Stomach (tissue), 9 donors: ENCODE data around the gene CDRT15. TPM values are rescaled to one million over a fixed set of nuclear protein-coding genes. Genes with fewer than 3 reads are reported as not detected.

Experiments used
- DNase-seq, 2 donors: peaks; one replicate each; pipeline versions ENCODE4 v3.0.0 to v3.0.0-alpha.2; 2013 to 2019
- H3K27ac ChIP-seq, 5 donors: fragments of 200-600 bp in 4 of 5; sonication (generic) in 4 of 5; one replicate each; pipeline ENCODE4 v1.5.1; 2013 to 2019; ENCODE audit warnings: mild to moderate bottlenecking in 1 of 5, moderate library complexity in 1 of 5
- H3K27me3 ChIP-seq, 3 donors: fragments of 200-600 bp; sonication (generic); one replicate each; pipeline ENCODE4 v1.5.1; 2017 to 2019; ENCODE audit warnings: mixed run types in 1 of 3
- H3K36me3 ChIP-seq, 4 donors: fragments of 200-600 bp; sonication (generic); 1 replicate in 3 of 4; 2 replicates in 1 of 4; pipeline ENCODE4 v1.5.1; 2016 to 2019
- H3K4me1 ChIP-seq, 4 donors: fragments of 200-600 bp; sonication (generic); one replicate each; pipeline ENCODE4 v1.5.1; 2016 to 2019
- H3K4me3 ChIP-seq, 4 donors: fragments of 200-600 bp; sonication (generic) in 3 of 4; one replicate each; pipeline ENCODE4 v1.5.1; 2016 to 2019; ENCODE audit warnings: mild to moderate bottlenecking in 1 of 4
- H3K9me3 ChIP-seq, 4 donors: fragments of 200-600 bp; sonication (generic); one replicate each; pipeline ENCODE4 v1.5.1; 2016 to 2019
- EP300 ChIP-seq: sonication (generic); formaldehyde crosslinking; IDR thresholded peaks from one replicate; pipeline ENCODE4 v1.6.1; 2017; ENCODE audit warnings: antibody characterized with exemption
- POLR2A ChIP-seq, 4 donors: fragments of 450-650 bp; IDR thresholded peaks; one replicate each; pipeline ENCODE4 v1.6.1; 2016; ENCODE audit warnings: antibody characterized with exemption in 4 of 4, control low read depth in 2 of 4, mild to moderate bottlenecking in 1 of 4, moderate library complexity in 1 of 4
- POLR2AphosphoS5 ChIP-seq, 3 donors: sonication (generic); formaldehyde crosslinking; IDR thresholded peaks; one replicate each; pipeline ENCODE4 v1.6.1; 2016; ENCODE audit warnings: antibody characterized with exemption in 3 of 3
- WGBS, 5 donors: extraction: QIAGEN DNeasy Blood & Tissue Kit in 3 of 5; methylation state at CpG; one replicate each; pipeline versions ENCODE4 v1.1.5 to v1.1.7; 2013 to 2018; 5-methylcytosine and 5-hydroxymethylcytosine counted together
- intact Hi-C: fragments of 100-400 bp; cut with DNase I; formaldehyde crosslinking; loops from one replicate; pipeline ENCODE4 v1.15.1; 2023; ENCODE audit warnings: low total_unique reads
- polyA plus RNA-seq, 3 donors: library from polyadenylated mRNA; stranded (reverse); fragments of 200-250 nt; gene quantifications; one replicate each; pipeline ENCODE4 v1.2.3, GENCODE V29; 2013
- total RNA-seq, 5 donors: library from RNA; depleted of rRNA; stranded (reverse); fragments of >200 nt; gene quantifications; one replicate each; pipeline versions ENCODE4 v1.1.0 to v1.2.3, GENCODE V29; 2014 to 2016
- TF ChIP-seq, protein P1 (sequence below), 7 experiments: fragments of 450-650 bp in 4 of 7; fragments of 200-600 bp in 3 of 7; sonication (generic) in 3 of 7; IDR thresholded peaks; one replicate each; pipeline ENCODE4 v1.5.1; 2016 to 2019; ENCODE audit warnings: antibody characterized with exemption in 7 of 7, control low read depth in 2 of 7, mild to moderate bottlenecking in 1 of 7
- donor health status: healthy with polysubstance abuse.
- donor health status: Bipolar disorder and iron deficiency.
- donor health status: healthy.

Gene CDRT15
- total and polyA plus RNA-seq, 8 donors: not detected

DNA sequence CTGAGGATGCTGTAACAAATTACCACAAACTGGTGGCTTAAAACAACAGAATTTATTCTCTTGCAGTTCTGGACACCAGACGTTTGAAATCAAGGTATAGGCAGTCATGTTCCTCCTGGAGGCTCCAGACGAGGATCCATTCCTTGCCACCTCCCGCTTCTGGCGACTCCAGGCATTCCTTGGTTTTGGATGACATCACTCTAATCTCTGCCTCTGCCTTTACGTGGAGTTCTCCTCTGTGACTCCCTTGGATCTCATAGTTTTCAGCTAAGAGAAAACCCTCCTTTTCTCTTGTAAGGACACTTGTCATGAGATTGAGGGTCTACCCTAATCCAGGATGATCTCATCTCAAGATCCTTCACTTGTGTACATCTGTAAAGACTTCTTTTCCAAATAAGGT, 32.8 kb upstream of the CDRT15 start:
- DNase-seq: no peak
- Histone ChIP-seq H3K36me3 (no peaks in the 10 kb centered on the region), H3K27me3 (no peaks in the 10 kb centered on the region), H3K27ac (no peak overlapping the region), H3K4me1 (no peaks in the 10 kb centered on the region), H3K4me3 (no peak overlapping the region), H3K9me3 (no peaks in the 10 kb centered on the region)
- TF ChIP-seq EP300: no peak
- no peak for TF ChIP-seq POLR2A (IDR thresholded peaks at IDR 0.05)
- no peak for TF ChIP-seq POLR2AphosphoS5 (IDR thresholded peaks at IDR 0.05)
- TF ChIP-seq, protein P1, sequence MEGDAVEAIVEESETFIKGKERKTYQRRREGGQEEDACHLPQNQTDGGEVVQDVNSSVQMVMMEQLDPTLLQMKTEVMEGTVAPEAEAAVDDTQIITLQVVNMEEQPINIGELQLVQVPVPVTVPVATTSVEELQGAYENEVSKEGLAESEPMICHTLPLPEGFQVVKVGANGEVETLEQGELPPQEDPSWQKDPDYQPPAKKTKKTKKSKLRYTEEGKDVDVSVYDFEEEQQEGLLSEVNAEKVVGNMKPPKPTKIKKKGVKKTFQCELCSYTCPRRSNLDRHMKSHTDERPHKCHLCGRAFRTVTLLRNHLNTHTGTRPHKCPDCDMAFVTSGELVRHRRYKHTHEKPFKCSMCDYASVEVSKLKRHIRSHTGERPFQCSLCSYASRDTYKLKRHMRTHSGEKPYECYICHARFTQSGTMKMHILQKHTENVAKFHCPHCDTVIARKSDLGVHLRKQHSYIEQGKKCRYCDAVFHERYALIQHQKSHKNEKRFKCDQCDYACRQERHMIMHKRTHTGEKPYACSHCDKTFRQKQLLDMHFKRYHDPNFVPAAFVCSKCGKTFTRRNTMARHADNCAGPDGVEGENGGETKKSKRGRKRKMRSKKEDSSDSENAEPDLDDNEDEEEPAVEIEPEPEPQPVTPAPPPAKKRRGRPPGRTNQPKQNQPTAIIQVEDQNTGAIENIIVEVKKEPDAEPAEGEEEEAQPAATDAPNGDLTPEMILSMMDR (IDR thresholded peaks at IDR 0.05): no peak
- WGBS, 5 donors: 66 to 83% (median 73%) methylated on average over 5 of the region's 5 CpGs
- intact Hi-C loops: no loop called here

DNA sequence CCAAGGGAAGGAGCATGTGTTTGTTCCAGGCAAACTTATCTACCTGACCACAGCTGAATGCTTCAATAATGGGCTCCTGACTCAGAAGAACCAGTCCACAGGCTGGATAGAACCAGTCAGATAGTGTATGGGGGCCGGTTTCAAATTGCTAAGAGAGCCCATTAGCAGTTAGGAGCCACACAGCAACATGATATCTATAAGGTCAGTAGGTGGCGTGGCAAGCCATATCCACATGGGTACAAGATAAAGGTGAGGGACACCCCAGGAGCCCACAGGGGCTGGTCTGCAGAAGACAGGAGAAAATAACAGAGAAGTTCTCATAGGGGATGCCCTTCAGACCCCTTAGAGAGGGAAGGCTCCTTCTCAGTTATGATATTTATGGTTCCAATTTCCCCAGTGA, 31.6 kb upstream of the CDRT15 start:
- TF ChIP-seq, protein P1 (IDR thresholded peaks at IDR 0.05): no peak
- TF ChIP-seq POLR2A (IDR thresholded peaks at IDR 0.05) (no peak), POLR2AphosphoS5 (IDR thresholded peaks at IDR 0.05) (no peak), EP300 (no peak)
- H3K27ac ChIP-seq: no peak overlapping the region
- intact Hi-C loops: no loop called here
- no peaks in the 10 kb centered on the region for H3K4me1 ChIP-seq
- H3K27me3 ChIP-seq: no peaks in the 10 kb centered on the region
- H3K36me3 ChIP-seq: no peaks in the 10 kb centered on the region
- no peaks in the 10 kb centered on the region for H3K9me3 ChIP-seq
- WGBS, 5 donors: 57 to 86% (median 67%) methylated on average over 2 of the region's 2 CpGs
- no peak overlapping the region for H3K4me3 ChIP-seq
- DNase-seq: no peak

DNA sequence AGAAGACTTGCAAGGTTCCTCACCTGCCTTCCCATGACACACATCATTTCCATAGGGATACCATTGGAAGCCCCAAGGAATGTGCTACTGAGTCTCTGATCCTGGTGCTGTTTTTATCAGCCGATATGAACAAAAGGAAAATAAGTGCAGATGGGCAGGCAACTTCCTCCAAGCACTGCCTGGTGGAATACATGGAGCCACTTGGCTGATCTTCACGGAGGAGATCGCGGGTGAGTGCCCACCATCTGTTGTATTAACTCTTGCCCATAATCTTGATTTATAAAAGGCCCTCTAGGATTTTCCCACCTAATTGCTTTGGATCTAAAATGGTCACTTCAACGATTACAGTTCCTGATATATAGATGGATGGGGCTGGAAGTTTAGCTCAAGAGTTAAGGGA, 24.7 kb upstream of the CDRT15 start:
- H3K27ac ChIP-seq: no peak overlapping the region
- 94 to 97% (median 96%) methylated on average over 5 of the region's 5 CpGs for WGBS, 5 donors
- H3K4me3 ChIP-seq: no peak overlapping the region
- no peak for DNase-seq
- H3K4me1 ChIP-seq: no peaks in the 10 kb centered on the region
- no peaks in the 10 kb centered on the region for H3K36me3 ChIP-seq
- intact Hi-C loops: no loop called here
- TF ChIP-seq POLR2A (IDR thresholded peaks at IDR 0.05) (no peak), EP300 (no peak), POLR2AphosphoS5 (IDR thresholded peaks at IDR 0.05) (no peak)
- TF ChIP-seq, protein P1 (IDR thresholded peaks at IDR 0.05): no peak
- H3K9me3 ChIP-seq: peaks cover 0 to 10% (median 9%) of the 10 kb centered on the region in 4 donors
- no peaks in the 10 kb centered on the region for H3K27me3 ChIP-seq

DNA sequence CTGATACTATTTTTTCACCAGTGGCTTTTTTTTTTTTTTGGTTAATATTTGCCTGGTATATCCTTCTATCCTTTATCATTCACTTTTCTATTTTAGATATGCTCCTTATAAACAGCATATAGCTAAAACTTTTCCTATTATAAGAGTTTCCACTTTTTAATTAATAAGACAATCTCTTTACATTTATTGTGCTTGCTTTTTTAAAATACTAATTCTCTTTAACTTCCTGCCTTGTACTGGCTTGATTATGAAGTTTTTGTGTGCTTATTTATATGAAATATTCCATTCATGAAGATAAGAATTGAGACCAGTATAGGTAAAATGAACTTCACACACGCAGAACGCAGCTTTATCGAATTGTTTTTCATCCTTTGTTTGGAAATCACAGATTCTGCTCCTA, 9.0 kb upstream of the CDRT15 start:
- no peaks in the 10 kb centered on the region for H3K36me3 ChIP-seq
- DNase-seq: no peak
- WGBS, 5 donors: 22 to 76% (median 56%) methylated on average over 3 of the region's 3 CpGs
- H3K4me1 ChIP-seq: no peaks in the 10 kb centered on the region
- no peak overlapping the region for H3K4me3 ChIP-seq
- H3K27ac ChIP-seq: no peak overlapping the region
- TF ChIP-seq POLR2A (IDR thresholded peaks at IDR 0.05): no peak
- TF ChIP-seq EP300: no peak
- TF ChIP-seq POLR2AphosphoS5 (IDR thresholded peaks at IDR 0.05): no peak
- TF ChIP-seq, protein P1 (IDR thresholded peaks at IDR 0.05): no peak
- intact Hi-C loops: no loop called here
- H3K9me3 ChIP-seq: no peaks in the 10 kb centered on the region
- H3K27me3 ChIP-seq: no peaks in the 10 kb centered on the region
